HG03558 (cell line): ENCODE results near the gene CEP104.

Experiments used
- ATAC-seq: cut with Tn5 transposase; IDR thresholded peaks from one replicate; pipeline ENCODE4 v1.9.1; 2021; ENCODE audit warnings: moderate number of reproducible peaks; ENCODE audit not compliant: unreplicated experiment; ENCODE audit errors: extremely low read depth

Gene CEP104

DNA sequence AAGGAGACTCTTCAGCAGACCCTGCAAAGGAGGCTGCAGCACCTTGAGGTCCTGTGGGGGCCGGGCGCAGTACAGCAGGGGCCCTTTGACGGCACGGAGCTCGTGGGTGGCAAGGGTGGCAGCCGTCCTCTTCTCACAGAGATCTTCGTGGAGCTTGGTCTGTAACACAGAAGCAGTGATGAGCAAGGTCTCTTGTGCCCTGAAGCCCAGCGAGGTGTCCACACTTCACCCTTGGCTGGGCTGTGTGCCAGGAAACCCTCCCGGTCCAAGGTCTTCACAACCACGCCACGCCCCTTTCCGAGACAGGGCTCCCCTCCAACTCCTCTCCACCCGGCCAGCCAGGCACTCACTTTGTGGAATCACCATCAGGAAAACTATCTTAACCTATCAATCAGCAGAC is 72.0 kb downstream of the CEP104 start:
- ATAC-seq, result no peak

DNA sequence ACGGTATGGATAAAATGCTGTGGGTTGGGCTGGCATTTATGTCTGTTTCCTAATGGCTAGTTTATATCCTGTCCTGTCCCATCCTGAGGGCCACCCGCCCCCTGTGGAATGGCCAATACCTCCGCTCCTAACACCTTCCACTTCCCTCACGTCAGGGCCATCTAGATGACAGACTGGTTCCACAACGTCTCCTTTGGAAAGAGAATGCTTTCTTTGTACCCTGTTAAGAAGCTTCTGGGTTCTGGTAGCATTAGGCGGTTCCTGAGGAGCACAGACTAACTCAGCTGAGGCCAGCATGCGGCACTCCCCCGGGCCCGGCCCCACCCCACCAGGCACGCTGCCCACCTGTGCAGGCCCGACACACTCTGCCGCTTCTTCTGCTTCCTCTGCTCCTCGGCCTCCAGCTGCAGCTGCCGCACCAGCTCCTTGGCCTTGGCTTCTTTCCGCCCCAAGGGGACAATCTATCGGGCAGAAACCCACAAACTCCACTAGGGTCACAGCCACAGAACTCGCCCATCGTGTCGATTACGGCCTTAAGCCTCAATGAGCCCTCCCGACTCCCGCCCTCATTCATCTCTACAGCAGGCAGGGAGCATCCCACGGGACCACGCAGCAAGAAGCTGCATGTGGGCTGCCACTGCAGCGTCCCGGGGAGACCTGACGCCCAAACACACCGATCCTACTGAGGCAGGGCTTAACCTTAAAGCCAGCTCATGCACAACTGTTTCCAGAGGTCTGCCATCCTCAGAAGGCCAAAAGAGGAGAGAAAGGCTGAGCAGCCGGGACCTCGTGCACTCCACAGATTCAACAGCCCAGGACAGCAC is 73.1 kb downstream of the CEP104 start:
- ATAC-seq, result no peak

DNA sequence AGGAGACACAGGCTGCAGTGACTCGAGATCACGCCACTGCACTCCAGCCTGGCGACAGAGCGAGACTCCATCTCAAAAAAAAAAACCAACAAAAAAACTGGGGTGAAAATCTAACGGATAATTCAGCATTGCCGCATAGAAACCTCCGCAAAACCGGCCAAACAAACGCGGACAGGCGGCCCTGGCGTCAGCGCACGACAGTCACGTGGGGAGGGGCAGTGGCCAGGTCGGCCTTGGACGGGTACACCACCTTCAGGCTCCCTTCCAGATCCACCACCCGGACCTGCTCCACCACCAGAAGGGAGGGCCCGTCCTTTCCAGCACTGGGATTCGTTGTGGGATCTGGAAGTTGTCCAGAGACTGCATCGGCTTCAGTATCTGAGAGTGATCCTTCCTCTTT is 76.1 kb downstream of the CEP104 start:
- ATAC-seq, result no peak

DNA sequence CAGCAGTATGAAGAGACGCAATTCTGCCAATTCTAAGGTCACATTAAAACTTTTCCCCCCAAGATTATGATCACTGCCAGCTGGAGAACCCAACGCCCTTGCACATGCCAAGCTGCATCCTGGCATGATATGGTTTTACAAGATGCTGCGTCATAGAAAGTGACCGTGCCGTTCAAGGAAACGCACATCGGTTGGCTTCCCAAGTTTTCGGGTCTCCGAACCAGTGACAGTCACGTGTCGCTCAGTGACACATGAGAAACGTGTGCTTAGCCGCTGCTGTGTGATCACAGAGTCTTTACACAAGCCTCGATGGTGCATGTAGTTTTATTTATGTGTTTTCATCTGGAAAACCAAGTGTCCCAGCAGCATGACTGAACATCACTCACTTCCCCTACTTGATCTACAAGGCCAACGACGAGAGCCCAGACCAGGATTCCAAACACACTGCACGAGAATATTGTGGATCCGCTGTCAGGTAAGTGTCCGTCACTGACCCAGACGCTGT is 77.0 kb downstream of the CEP104 start:
- ATAC-seq, result no peak

DNA sequence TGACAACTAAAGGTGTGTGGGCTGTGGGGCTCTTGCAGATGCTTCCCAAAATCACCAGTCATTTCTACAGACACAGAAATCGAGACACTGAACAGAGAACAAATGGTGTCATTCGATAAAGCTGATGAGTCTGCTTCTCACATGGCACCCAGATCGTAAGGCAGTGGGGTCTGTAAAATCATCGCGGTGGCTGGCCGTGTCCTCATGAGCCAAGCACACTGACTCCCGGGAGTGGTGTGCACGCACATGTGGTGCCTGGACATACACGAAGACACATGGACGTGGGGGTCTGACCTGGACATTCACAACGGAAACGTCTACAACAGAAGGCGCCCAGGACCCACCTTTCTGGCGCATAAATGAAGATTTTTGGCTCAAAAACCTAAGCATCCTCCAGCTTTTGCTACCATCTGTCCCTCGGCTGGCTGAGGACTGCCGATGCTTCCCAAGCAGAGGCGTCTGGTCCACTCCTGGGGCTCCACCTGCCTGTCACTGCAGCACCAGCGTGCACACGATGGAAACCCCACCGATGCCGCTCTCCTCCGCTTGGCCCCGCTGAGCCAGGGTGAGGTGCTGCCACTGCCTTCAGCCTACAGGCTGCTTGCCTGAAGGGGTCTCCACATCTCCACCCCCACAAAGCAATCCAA is 77.6 kb downstream of the CEP104 start:
- no peak for ATAC-seq

DNA sequence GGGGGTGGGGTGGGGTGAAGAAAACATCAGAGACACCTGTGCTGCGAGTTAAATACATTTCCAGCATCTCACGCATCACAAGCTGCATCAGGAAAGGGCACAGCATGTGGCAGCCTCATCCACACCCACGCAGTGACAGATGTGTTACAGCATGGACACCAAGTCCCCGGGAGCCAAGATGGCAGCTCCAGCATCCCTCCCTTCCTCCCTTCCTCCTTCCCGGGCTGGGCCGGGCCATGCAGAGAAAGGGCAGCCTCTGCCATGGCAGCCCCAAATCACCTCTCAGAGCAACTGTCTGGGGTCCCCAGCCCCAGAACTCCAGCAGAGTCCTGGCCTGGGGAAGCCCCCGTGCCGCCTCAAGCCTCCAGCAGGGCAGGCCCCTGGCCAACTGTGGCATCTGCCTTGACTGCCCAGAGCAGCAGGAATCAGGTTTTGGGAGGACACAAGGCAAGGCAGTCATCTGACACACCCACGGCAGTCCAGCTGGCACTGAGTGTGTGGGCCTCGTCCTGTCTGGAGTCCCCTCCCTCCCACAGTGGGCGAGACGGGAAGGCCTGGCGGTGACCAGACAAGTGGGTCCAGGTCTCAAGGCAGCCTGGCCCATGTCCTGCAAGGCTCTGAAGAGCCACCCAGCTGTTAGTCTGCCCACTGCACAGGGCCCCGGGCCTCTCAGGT is 78.3 kb downstream of the CEP104 start:
- no peak for ATAC-seq

DNA sequence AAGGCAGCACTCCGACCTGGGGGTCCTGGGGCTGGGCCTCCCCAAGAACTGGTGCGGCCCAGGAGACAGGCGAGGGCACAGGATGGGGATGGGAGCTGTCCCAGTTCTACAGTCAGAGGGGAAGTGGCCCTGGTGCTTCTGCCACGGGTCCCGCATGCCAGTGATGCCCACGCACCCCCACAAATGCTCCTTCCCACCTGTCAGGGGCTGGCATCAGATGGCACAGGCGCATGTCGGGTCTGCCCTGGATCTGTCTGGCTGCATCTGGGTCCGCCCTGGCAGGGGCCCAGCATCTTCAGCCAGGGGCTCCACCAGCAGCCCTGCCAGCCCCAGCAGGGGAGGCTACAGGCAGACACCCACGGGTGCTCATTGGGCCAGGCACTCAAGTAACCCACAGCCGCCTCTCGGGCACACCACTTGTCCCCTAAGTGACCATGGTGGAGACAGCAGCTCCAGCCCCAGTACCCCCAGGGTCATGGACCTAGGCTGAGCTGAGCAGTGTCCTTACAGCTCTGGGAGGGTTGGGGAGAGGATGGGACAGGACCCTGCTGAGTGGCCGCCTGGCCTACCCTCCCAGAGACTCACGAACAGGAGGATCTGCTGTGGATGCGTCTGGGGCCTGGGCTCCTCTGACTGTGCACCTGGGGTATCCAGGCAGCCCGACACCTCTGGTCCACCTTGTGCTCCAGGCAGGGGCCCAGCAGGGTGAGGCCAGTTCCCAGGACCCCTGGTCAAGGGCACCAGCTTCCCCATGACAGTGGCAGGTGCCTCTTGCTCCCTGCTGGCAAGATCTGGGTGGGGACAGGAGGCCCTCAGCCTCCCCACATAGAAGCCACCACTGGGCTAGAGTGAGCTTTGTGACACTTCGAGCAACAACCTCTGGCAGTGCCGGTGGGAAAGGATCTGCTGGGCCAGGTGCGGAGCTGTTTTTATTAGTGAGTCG is 79.1 kb downstream of the CEP104 start:
- ATAC-seq, result no peak

DNA sequence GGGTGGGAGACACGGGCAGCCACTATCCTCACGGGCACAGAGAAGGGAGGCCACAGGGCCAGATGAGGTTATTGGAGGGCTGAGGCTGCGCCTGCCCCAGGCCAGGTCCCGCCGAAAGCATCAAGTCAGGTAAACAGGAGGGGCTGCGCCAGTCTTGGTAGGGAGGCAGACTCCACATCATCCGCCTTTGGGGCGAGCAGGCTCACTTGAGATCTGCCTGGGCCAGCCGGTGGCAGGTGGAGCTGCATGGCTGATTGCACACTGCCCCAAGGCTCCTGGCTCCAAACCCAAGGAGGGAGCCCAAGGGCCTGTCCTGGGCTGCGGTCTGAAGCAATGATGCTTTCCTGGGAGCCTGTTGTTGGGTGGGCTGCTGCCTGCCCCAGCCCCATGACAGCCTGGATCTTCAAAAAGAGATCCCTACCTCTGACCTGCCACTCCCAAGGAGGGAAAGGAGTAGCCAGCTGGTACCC is 79.9 kb downstream of the CEP104 start:
- no peak for ATAC-seq

DNA sequence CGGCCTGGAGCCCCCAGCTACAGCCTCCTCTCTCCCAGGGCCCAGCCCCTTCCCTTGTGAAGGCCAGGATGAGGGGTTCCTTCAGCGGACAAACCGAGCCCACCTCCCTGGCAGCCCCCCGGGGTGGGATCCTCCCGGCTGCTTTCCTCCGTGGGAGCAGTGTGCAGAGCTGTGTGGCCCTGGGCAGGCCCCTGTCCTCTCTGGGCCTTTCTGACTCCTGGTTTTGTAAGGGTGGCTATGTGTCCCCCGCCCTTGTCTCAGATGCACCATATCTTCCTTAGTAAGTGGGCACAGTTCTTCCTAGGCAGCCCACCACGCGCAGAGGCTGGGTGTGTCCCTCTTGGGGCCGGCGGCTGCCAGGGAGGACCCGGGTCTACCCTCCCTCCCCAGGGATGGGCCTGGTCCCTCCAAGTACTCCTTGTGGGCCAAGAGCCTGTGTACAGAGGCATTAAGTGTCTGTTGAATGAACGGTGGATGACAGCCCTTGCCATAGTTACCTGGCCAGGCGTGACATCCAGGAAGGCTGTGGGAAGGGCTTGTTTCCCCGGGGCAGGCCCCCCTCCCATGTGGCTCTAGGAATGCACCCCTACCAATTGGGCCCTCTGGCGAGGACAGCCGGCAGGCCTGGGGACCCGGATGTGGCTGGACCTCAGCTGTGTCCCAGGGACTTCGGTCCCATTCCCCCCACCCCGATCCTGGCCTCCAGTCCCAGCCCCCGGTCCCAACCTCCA is 80.6 kb downstream of the CEP104 start:
- ATAC-seq, result no peak

DNA sequence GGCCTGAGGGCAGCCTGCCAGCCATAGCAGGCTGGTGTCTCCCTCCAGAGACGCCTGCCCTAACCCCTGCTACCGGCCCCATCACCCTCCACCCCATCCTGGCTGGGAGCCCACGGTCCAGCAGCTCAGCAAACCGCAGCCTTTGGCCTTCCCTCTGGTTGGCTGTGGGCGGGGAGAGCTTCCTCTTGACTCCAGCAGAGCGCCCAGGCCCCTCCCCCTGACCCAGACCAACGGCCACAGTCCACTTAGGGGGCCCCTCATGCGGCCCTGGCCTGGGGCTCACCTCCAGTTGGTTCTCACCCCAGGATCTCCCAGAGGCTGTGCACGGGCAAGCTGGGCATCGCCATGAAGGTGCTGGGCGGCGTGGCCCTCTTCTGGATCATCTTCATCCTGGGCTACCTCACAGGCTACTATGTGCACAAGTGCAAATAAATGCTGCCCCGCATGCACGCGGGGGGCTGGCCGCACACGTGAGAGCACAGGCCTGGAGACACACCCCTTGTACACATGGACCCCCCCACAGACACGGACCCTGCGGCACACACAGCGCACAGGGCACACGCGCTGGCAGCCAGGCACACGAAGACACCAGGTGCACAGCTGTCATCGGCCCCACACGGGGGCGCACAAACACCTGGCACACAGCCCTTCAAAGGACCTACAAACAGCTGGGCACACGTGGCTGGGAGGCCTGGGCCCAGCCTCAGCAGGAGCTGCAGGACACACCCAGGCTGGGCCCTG is 81.4 kb downstream of the CEP104 start:
- no peak for ATAC-seq

DNA sequence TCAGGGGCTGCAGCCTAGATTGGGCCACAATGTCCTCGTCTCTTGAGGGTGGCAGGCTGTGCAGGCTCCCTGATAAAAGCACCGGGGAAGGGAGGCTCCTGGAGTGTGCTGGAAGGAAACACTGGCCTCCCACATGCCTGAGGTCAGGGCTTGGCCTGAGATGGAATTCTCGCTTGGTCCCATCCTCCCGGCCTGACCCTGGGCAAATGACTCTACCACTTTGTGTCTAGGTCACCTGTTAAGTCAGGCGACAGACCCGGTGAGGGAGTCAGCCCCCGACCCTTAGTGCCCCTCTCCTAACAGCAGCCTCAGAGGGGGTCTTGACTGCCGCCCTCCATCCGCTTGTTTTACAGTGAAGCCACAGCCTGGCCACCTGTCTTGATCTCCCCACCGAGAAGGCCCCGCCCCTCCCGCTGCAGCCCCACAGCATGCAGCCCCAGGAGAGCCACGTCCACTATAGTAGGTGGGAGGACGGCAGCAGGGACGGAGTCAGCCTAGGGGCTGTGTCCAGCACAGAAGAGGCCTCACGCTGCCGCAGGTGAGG is 82.0 kb downstream of the CEP104 start:
- ATAC-seq, result no peak

DNA sequence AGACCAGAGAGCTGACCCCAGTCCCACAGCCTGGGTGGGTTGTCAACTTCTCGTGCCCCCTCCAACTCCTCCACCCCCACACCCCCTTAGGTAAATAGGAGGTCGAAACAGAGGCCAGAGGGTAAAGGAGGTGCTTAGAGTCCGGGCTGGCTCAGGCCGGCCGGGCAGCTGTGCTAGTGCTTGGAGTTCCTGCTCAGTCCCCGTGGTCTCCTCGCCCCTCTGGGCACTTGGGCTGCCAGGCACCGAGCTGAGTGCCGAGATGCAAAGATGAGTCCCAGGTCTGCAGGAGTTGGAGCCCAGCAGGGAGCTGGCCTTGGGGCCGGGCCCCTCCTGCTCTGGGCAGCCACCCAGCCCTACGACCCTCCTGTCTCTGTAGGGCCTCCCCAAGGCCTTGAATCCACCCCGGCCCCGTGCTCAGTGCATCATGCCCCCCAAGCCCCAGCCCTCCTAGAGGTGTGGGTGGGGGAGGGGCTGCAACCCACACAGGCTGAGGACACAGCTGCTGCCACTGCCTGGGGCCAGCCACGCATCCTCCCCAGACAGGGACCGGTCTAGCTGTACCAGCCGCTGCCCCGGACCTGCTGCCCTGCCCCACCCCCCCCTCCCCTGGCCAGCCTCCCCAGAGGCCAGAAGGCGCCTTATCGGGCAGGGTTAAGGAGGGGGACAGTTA is 82.6 kb downstream of the CEP104 start:
- no peak for ATAC-seq

DNA sequence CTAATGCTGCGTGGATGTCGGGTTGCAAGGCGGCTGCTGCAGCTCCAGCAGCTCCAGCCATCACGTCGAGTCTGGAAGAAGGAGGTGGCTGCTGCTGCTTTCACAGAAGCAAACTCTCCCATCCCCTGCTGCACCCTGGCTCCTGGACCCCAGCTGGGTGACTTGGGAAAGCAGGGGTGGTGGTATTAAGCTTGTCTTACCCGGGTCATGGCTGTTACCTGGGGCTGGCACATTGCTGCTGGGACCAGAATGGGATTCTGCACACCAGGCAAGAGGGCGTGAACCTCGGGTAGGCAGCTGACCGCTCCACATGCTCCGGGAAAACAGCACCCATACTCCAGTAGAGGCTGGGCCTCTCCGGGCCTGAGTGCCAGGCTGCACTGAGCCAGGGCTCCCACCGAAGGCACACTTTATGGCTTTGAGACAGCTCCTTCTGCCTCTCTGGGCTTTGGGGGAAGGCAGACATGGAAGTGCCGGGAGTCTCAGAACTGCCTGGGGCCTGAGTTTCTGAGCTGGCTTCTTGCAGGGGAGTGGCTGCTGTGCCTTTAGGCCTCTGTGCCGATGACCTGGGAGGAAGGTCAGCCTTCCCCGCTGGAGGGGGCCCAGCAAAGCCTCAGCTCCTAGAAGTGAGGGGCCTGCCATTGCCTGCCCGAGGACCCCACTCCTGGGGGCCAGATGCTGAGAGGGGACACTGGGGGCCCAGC is 83.3 kb downstream of the CEP104 start:
- ATAC-seq, result no peak

DNA sequence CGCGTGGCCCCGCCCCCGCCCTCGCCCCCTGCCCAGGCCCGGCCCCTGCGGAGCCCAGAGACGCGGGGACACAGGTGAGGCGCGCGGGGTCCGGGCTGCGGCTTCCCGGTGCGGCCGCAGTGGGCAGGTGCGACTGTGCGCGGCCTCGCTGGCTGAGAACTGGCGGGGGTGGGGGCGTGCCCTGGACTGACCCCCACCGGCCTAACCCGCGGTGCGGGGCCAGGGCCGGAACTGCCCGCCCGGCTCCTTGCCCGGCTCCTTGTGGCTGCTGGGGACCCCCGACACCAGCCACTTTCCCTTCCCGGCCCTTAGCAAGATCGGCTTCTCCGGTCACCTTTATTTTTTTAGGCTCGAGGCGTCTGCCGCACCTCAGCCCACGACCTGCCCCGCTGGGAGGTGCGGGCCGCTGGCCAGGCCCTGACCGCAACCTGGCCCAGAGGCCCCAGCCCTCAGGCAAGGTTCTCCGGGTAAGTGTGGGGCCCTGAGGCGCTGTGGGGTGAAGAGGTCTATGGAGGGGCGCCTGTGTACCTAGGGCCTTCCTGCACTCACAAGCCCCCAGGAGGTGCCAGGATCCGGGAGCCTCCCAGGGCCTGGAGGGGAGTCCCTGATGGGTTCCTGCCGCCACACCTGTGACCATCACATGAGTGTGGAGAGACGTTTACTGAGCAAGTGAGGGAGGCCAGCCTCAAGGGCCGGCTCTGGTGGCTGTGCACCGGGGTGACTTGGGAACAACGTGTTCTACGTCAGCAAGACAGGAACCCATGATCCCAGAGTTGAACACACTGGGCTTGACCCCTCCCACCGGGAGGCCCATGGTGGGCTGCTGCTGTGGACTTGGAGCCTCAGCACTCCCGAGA is 84.1 kb downstream of the CEP104 start, which contains the start of gene SMIM1:
SMIM1 (plus strand) TSS at position 35 of the 857 bp plus-strand sequence. CDS start 2,625 bp downstream, outside the sequence.
- no peak for ATAC-seq

DNA sequence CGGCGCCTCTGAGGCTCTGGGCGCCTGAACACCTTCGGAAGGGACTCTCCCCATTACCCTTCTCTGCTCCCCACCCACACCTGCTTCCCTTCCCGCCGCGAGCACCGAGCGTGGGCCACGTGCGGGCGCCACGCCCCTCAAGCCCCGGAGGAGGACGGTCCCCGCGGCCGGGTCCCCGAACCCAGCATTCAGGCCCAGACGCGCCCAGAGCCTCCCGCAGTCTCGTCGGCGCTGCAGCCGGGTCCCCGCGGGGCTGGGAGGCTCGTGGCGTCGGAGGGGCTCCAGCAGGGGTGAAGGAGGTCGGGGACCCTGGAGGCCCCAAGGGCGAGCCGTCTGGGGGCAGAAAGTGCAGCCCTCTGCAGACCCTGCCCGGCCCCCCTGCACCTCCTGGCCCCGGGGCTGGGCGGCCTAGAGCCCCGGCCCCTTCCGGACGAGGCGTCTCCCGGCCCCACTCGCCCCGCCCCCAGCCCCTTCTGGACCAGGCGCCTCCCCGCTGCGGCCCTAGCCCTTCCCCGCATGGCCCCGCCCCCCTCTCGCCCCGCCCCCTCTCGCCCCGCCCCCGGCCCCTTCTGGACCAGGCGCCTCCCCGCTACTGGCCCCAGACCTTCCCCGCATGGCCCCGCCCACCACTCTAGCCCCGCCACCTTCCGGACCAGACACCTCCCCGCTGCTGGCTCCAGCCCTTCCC is 84.8 kb downstream of the CEP104 start:
- ATAC-seq, result no peak
